ENCODE results near the gene TBK1.

- no peak for TF ChIP-seq POLR2AphosphoS5 (IDR thresholded peaks at IDR 0.05; ENCODE audit: low read depth, low read length)
- no peak for TF ChIP-seq TAF1 (IDR thresholded peaks at IDR 0.05; ENCODE audit: low read depth, low read length)
- no peak for TF ChIP-seq POLR2A (IDR thresholded peaks at IDR 0.05; ENCODE audit: low read depth, low read length)
- TF ChIP-seq POU2F2 (IDR thresholded peaks at IDR 0.05; ENCODE audit: low read depth, low read length): no peak
- no peak for TF ChIP-seq PAX5 (IDR thresholded peaks at IDR 0.05; ENCODE audit: insufficient read depth, low read length, severe bottlenecking)
These were observed 49.6 kb downstream of the TBK1 start for GRCh38 chr12:64501486-64501885.

Measured in GM12891 (cell line).